C4-2B (cell line): ENCODE results near the gene TTC34.
A peak's percentile ranks its signal among the peaks of the same experiment; 100 is the strongest.

Source experiments
- H3K27ac ChIP-seq: fragments of 450-650 bp; 2 replicates; pipeline ENCODE4 v1.5.1; 2017
- CTCF ChIP-seq: fragments of 450-650 bp; conservative IDR thresholded peaks from 2 replicates; pipeline ENCODE4 v1.5.1; 2017; ENCODE audit warnings: mild to moderate bottlenecking
- ZFX ChIP-seq: fragments of 450-650 bp; IDR thresholded peaks from 2 replicates; pipeline ENCODE4 v1.6.1; 2017

The TTC34 gene

DNA sequence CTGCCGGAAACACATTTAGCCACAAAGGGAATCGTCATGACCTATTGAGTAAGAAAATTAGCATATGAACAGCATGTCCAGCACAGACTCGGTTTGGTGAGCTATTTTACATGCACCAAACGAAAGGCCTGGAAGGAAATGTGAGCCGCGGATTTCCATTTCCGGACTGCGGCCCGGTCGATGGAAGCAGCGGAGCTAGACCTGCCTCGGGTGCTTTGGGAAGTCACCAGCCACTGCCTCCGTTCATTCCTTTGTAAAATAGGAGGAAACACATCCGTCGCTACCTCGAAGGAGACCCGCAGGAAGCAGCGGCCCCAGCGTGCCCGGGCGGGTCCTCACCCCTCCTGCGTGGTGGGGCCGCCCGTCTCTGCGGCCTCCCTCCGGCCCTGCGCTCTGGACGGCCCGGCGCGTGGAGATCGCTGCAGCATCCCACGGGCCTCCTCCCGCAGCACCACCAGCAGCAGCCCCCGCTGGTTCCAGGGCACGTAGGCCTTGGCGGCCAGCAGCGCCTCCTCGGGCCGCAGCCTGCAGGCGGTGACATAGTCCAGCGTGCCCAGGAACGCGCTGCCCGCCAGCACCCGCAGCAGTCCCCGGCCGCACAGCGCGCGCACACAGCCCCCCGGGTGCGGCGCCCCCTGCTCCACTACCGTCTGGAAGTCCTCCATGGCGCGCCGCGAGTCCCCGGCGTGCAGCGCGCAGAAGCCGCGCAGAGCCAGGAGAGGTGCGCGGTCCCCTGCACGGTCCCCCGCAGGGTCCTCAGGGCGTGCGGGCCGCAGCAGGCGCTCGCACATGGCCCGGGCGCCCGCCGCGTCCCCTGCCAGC is 12.1 kb downstream of the TTC34 start:
- no peak for TF ChIP-seq ZFX
- no peak for TF ChIP-seq CTCF

DNA sequence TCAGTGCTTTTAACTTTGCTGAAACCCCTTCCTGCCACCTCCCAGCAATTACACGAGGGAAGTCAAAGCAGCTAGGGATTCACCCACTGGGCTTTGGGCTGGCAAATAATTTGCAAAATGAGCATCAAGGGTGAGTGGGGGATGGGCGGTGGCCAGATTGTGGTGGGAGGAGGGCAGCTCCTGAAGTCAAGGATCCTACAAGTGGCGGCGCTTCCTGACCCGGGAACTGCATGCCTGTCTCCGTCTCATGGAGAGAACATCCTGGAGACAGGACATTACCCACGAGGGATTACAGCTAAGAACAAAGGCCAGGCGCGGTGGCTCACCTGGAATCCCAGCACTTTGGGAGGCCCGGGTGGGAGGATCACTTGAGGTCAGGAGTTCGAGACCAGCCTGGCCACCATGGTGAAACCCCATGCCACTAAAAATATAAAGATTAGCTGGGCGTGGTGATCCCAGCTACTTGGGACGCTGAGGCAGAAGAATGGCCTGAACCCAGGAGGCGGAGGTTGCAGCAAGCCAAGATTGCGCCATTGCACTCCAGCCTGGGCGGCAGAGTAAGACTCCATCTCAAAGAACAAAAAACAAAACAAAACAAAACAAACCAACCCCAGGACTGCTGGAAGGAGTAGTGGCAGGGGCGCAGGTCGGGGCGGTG is 12.9 kb downstream of the TTC34 start:
- TF ChIP-seq ZFX (no peak), CTCF (no peak)
- H3K27ac ChIP-seq: no peak overlapping the region

More for the DNA sequence above, 12.1 kb downstream of the TTC34 start:
- H3K27ac ChIP-seq: no peak overlapping the region

DNA sequence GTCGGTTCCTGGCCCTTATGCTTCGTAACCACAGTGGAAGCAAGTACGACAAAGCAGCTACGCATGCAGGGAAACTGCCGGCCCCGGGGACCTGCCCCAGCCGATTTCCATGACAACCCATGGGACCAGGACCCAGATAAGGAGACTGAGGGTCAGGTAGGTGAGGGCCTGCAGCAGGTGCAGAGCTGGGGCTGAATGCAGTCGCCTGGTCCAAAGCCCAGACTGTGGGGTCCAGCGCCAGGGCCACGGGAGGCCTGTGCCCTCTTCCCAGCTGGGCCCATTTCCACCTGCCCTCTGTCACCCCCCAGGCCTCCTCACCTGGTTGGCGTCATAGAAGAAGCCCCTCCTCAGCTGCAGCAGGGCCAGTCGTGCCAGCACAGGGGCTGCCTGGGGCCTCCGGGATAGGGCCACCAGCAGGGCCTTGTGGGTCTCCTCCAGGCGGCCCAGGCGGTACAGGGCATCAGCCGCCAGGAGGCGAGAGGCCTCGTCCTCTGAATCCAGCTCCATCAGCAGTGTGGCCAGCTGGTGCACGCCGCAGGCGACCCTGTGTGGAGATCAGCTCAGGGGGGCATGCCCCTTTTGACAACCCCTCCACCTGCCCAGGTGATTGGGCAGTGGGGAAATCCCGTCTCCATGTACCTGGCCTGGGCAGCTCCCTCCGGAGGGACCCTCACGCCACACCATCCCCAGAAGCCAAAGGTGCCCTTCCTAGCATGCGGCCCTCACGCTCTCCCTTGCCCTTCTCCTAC is 14.2 kb downstream of the TTC34 start:
- no peak overlapping the region for H3K27ac ChIP-seq
- TF ChIP-seq ZFX (no peak), CTCF (peak; percentile 3; the same call in 1 of the 2 replicates)

DNA sequence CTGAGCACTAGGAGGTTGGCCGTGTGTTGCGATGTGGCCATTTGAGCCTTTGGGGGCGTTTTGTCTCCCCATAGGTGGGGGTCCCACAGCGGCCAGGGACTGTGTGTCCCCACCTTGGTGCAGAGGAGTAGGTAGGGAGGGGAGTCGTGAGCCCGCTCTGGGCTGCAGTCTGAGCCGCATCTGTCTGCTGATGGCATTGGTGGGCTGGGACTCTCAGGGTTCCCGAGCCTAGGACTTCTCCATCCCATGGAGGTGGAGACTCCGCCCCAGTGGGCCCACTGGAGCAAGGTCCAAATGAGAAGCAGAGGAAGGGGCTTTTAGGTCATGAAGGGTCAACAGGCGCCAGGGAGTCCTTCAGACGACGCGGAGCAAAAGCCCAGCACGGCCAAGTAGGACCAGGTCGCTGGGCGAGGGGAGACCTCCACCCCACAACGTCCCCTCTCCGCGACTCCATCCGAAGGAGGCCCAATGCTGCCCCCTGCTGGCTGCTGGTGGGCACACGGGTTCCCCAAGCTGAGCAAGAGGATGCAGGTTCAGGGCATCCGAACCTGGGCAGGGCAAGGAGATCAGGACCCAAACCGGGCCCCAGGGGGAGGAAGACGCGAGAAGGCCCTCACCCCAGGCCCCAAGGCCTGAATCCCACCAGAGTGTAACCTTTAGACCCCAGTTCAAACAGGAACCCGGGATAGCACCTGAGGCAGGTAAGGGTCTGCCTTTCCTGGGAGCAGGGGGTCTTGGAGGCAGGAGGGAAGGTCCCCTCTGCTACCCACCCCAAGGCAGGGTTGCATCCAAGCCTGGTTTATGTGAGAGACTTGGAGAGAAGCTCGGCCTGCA is 14.9 kb downstream of the TTC34 start:
- H3K27ac ChIP-seq: no peak overlapping the region
- no peak for TF ChIP-seq ZFX
- TF ChIP-seq CTCF: peak; percentile 90

DNA sequence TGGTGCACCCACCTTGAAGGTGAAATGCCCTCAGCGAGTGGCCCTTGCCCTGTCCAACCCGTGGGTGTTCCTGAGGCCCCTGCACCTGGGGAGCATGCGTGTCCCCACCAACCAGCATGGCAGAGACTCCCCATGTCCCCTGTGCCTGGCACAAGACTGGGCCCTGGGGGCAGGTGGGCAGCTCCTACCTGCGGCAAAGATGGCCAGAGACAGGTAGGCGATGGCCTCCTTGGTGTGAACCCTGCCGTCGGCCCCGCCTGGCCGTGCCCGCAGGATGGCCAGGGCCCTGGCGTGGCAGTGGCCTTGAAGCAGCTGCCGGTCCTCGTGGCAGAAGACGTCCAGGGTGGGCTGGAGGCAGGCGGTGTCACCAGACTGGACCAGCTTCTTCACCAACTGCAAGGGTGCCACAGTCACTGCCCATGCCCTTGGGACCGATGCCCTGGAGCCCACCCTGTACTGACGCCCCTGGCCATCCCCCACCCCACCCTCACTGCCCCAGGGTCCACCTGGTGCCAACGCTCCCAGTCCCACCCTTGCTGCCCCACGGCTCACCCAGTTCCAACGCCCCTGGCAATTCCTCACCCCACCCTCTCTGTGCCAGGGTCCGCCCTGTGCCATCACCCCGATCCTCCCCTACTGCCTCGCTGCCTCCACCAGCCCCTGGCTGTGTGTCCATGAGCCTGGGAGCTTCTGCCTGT is 15.7 kb downstream of the TTC34 start:
- TF ChIP-seq CTCF: no peak
- no peak for TF ChIP-seq ZFX
- no peak overlapping the region for H3K27ac ChIP-seq

GRCh38 chr1:2784854-2785630 is 16.5 kb downstream of the TTC34 start:
- TF ChIP-seq CTCF (no peak), ZFX (no peak)
- no peak overlapping the region for H3K27ac ChIP-seq
